ENCODE measurements around the gene COX6B1. TPM values are rescaled to one million over a fixed set of nuclear protein-coding genes. Genes with fewer than 3 reads are reported as not detected.

Gene COX6B1
- total RNA-seq, 1 donor from 2014 or later = 347 TPM

Other genes starting within 250 kb of the COX6B1 start
- gene FFAR2, start 200.1 kb upstream of the COX6B1 start, total RNA-seq = not detected in 2 replicates
- not detected in 2 replicates for gene KRTDAP, start 157.9 kb upstream of the COX6B1 start, total RNA-seq
- gene DMKN, start 134.7 kb upstream of the COX6B1 start, total RNA-seq = not detected in 2 replicates
- not detected in 2 replicates for gene SBSN, start 120.0 kb upstream of the COX6B1 start, total RNA-seq
- not detected in 2 replicates for gene GAPDHS, start 114.9 kb upstream of the COX6B1 start, total RNA-seq
- 52.1 and 70.3 TPM in 2 replicates for gene TMEM147, start 102.7 kb upstream of the COX6B1 start, total RNA-seq
- not detected in 2 replicates for gene ATP4A, start 84.7 kb upstream of the COX6B1 start, total RNA-seq
- not detected in 2 replicates for gene PMIS2, start 62.1 kb upstream of the COX6B1 start, total RNA-seq
- gene HAUS5, start 35.6 kb upstream of the COX6B1 start, total RNA-seq = 4.9 and 5.6 TPM in 2 replicates
- 27.9 and 35.4 TPM in 2 replicates for gene RBM42, start 19.3 kb upstream of the COX6B1 start, total RNA-seq
- under 0.01 and 0.26 TPM in 2 replicates for gene ETV2, start 6.6 kb upstream of the COX6B1 start, total RNA-seq
- not detected in 2 replicates for gene UPK1A, start 18.2 kb downstream of the COX6B1 start, total RNA-seq
- gene ZBTB32, start 56.2 kb downstream of the COX6B1 start, total RNA-seq = not detected in 2 replicates
- 2.3 and 7.1 TPM in 2 replicates for gene KMT2B, start 69.7 kb downstream of the COX6B1 start, total RNA-seq
- 1.1 and 1.8 TPM in 2 replicates for gene IGFLR1, start 94.1 kb downstream of the COX6B1 start, total RNA-seq
- 2.4 and 4.3 TPM in 2 replicates for gene U2AF1L4, start 97.1 kb downstream of the COX6B1 start, total RNA-seq
- 16.3 and 19.2 TPM in 2 replicates for gene PSENEN, start 97.3 kb downstream of the COX6B1 start, total RNA-seq
- 3.0 and 3.8 TPM in 2 replicates for gene LIN37, start 100.3 kb downstream of the COX6B1 start, total RNA-seq
- gene HSPB6, start 108.7 kb downstream of the COX6B1 start, total RNA-seq = 0.13 and 0.25 TPM in 2 replicates
- gene PROSER3, start 109.9 kb downstream of the COX6B1 start, total RNA-seq = 1.3 and 1.4 TPM in 2 replicates
- 1.0 and 2.3 TPM in 2 replicates for gene ARHGAP33, start 127.2 kb downstream of the COX6B1 start, total RNA-seq
- not detected in 2 replicates for gene PRODH2, start 164.5 kb downstream of the COX6B1 start, total RNA-seq
- gene NPHS1, start 204.2 kb downstream of the COX6B1 start, total RNA-seq = not detected in 2 replicates
- gene KIRREL2, start 208.6 kb downstream of the COX6B1 start, total RNA-seq = not detected in 2 replicates
- gene APLP1, start 220.3 kb downstream of the COX6B1 start, total RNA-seq = 1.8 TPM in 2 replicates

Data from dermis microvascular lymphatic vessel endothelial cell (primary cell).